Measurements from ENCODE around the gene OXT. TPM values are rescaled to one million over a fixed set of nuclear protein-coding genes. Genes with fewer than 3 reads are reported as not detected.
"Not testable (repeated sequence)": the region's sequence is repeated elsewhere in the genome, so short reads cannot be mapped to it uniquely, and the experiment has no call there.

The OXT gene
- total RNA-seq, 1 donor from 2014 or later: not detected

DNA sequence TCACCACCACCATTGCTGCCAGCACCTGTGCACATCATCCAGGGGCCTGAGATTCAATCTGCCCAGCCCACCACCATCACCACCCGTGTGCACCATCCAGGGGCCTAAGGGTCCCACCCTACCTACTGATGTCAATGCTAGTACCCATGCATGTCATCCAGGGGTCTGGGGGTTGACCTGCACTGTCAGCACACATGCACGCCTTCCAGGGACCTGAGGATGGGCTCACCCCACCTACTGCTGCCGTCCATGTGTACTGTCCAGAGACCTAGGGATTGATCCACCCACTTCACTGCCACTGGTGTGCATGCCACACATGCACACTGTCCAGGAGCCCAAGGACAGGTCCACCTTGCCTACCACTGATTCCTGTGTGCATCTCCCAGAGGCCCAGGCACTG is 11.9 kb upstream of the OXT start:
- no peak overlapping the region for H3K4me3 Mint-ChIP-seq (ENCODE audit: low read depth)
- TF ChIP-seq, protein P1, sequence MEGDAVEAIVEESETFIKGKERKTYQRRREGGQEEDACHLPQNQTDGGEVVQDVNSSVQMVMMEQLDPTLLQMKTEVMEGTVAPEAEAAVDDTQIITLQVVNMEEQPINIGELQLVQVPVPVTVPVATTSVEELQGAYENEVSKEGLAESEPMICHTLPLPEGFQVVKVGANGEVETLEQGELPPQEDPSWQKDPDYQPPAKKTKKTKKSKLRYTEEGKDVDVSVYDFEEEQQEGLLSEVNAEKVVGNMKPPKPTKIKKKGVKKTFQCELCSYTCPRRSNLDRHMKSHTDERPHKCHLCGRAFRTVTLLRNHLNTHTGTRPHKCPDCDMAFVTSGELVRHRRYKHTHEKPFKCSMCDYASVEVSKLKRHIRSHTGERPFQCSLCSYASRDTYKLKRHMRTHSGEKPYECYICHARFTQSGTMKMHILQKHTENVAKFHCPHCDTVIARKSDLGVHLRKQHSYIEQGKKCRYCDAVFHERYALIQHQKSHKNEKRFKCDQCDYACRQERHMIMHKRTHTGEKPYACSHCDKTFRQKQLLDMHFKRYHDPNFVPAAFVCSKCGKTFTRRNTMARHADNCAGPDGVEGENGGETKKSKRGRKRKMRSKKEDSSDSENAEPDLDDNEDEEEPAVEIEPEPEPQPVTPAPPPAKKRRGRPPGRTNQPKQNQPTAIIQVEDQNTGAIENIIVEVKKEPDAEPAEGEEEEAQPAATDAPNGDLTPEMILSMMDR (IDR thresholded peaks at IDR 0.05; ENCODE audit: unreplicated experiment): no peak
- no peak for DNase-seq (ENCODE audit: low spot score, unreplicated experiment)
- H3K9me3 Mint-ChIP-seq (ENCODE audit: low read depth): peaks cover 4% of the 10 kb centered on the region
- H3K4me1 Mint-ChIP-seq (ENCODE audit: low read depth): peaks cover 6% of the 10 kb centered on the region
- no peaks in the 10 kb centered on the region for H3K27me3 Mint-ChIP-seq
- no peaks in the 10 kb centered on the region for H3K36me3 Mint-ChIP-seq (ENCODE audit: insufficient read depth)
- H3K27ac Mint-ChIP-seq: no peak overlapping the region

DNA sequence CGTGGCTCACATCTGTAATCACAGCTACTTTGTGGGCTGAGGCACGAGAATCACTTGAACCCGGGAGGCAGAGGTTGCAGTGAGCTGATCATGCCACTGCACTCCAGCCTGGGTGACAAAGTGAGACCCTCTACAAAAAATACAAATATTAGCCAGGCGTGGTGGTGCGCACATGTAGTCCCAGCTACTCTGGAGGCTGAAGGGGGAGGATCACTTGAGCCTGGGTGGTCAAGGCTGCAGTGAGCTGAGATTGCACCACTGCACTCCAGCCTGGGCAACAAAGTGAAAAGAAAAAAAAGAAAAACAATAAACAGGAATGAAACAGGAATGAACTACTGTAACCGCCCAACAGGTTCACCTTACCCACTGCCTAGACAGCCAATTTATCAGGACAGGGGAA is 7.3 kb upstream of the OXT start:
- DNase-seq (ENCODE audit: low spot score, unreplicated experiment); H3K36me3 Mint-ChIP-seq (ENCODE audit: insufficient read depth); H3K9me3 Mint-ChIP-seq (ENCODE audit: low read depth); H3K4me3 Mint-ChIP-seq (ENCODE audit: low read depth); H3K27me3 Mint-ChIP-seq; H3K27ac Mint-ChIP-seq; H3K4me1 Mint-ChIP-seq (ENCODE audit: low read depth): not testable (repeated sequence)

DNA sequence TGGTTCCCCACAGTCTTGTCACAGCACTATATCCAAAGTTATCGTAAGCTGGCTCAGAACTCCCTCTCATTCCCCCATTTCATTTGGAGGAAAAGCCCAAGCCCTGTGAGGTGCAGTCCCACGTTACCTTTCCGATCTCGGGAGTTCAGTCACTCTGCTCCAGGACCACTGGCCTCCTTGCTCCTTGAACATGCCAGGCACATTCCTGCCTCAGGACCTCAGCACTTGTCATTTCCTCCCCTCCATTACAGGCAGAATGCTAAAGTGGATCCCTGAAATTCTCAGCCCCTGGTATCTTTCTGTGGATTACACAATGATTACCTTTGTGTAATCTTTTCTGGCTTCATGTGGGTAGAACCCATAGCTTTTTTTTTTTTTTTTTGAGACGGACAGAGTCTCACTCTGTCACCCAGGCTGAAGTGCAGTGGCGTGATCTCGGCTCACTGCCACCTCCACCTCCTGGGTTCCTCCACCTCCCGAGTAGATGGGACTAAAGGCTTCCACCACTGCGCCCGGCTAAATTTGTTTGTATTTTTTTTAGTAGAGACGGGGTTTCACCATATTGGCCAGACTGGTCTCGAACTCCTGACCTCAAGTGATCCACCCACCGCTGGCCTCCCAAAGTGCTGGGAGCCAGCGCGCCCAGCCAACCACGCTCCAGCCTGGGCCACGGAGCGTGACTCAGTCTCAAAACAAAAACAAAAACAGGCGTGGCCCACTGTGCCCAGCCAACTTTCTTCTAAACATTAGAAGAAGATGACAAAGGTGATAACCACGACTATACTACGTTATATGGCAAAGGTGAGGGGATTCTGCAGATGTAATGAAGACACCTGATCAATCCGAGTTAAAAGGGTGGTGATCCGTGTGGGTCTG is 4.0 kb upstream of the OXT start:
- Mint-ChIP-seq H3K4me1 (ENCODE audit: low read depth) (peaks cover 6% of the 10 kb centered on the region), H3K4me3 (ENCODE audit: low read depth) (no peak overlapping the region), H3K27me3 (peaks cover 21% of the 10 kb centered on the region), H3K27ac (no peak overlapping the region), H3K9me3 (ENCODE audit: low read depth) (no peaks in the 10 kb centered on the region), H3K36me3 (ENCODE audit: insufficient read depth) (no peaks in the 10 kb centered on the region)
- DNase-seq (ENCODE audit: low spot score, unreplicated experiment): no peak
- TF ChIP-seq, protein P1 (IDR thresholded peaks at IDR 0.05; ENCODE audit: unreplicated experiment): no peak

DNA sequence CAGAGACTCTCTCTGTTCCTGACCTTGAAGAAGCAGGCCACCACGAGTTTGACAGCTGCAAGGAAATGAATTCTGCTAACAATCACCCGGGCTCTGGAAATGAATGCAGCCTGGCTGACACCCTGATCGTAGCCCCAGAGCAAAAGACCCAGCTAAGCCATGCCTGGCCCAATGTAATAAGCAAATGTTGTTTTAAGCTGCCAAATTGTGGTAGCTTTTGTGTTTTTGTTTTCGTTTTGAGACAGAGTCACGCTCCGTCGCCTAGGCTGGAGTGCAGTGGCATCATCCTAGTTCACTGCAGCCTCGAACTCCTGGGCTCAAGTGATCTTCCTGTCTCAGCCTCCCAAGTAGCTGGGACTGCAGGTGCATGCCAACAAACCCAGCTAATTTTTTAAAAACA is 3.3 kb upstream of the OXT start:
- no peak overlapping the region for H3K27ac Mint-ChIP-seq

DNA sequence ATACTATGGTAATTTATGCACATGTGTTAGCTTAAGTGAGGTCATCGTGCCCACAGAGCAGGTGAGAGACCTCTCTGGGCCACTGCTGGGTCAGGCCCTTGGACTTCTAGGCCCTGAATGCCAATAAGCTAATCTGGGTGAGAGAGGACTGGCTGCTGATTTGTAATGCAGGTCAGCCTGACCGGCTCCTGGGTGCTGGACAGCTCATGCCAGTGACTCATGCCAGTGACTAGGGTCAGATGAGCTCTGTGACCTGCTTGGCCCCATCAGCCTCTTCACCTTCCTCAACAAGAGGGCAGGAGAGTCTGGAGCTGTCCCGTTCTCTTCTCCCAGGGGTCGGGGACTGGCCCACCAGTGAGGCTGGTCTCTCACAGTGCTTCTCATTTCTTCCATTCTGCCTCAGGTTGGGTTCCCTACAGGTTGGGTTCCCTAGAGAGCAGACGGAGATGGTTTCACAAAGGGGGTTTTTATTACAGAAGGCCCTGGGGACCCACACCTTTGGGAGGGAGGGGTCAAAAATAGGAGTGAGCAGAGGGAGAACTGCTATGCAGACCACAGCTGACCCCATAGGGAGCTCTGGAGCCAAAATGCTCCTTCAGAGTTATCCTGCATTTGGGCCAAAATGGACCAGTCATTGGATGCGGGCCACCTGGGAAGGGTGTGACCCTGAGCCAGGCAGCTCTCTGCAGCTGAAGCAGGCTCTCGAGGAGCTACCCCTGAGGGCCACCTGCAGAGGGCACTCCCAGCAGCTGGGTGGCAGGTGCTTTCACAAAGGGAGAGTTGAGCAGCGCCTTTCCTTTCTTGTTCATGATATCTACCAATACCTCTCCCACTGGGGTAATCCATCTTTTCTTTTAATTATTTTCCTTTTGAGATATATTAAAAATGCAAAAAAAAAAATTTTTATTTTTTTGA is 2.2 kb upstream of the OXT start:
- H3K27me3 Mint-ChIP-seq: peaks cover 33% of the 10 kb centered on the region
- TF ChIP-seq, protein P1 (IDR thresholded peaks at IDR 0.05; ENCODE audit: unreplicated experiment): peak; percentile 25
- H3K9me3 Mint-ChIP-seq (ENCODE audit: low read depth): no peaks in the 10 kb centered on the region
- H3K27ac Mint-ChIP-seq: no peak overlapping the region
- peaks cover 5% of the 10 kb centered on the region for H3K4me1 Mint-ChIP-seq (ENCODE audit: low read depth)
- DNase-seq (ENCODE audit: low spot score, unreplicated experiment): no peak
- no peak overlapping the region for H3K4me3 Mint-ChIP-seq (ENCODE audit: low read depth)
- H3K36me3 Mint-ChIP-seq (ENCODE audit: insufficient read depth): no peaks in the 10 kb centered on the region

More for the DNA sequence above, 3.3 kb upstream of the OXT start:
- no peaks in the 10 kb centered on the region for H3K9me3 Mint-ChIP-seq (ENCODE audit: low read depth)
- TF ChIP-seq, protein P1 (IDR thresholded peaks at IDR 0.05; ENCODE audit: unreplicated experiment): no peak
- DNase-seq (ENCODE audit: low spot score, unreplicated experiment): no peak
- no peaks in the 10 kb centered on the region for H3K36me3 Mint-ChIP-seq (ENCODE audit: insufficient read depth)
- peaks cover 28% of the 10 kb centered on the region for H3K27me3 Mint-ChIP-seq
- peaks cover 7% of the 10 kb centered on the region for H3K4me1 Mint-ChIP-seq (ENCODE audit: low read depth)
- no peak overlapping the region for H3K4me3 Mint-ChIP-seq (ENCODE audit: low read depth)
